Peyer's patch (tissue), 4 donors: ENCODE results near the gene FXYD7. TPM values are rescaled to one million over a fixed set of nuclear protein-coding genes. Genes with fewer than 3 reads are reported as not detected.

Experiments
- DNase-seq, 3 donors: peaks; one replicate each; pipeline ENCODE4 v3.0.0-alpha.2; 2017 to 2019
- H3K27ac ChIP-seq, 4 donors: fragments of 200-600 bp; sonication (generic); one replicate each; pipeline ENCODE4 v1.5.1; 2016 to 2019
- H3K27me3 ChIP-seq, 2 donors: fragments of 200-600 bp; sonication (generic); one replicate each; pipeline ENCODE4 v1.5.1; 2019
- H3K36me3 ChIP-seq, 3 donors: fragments of 200-600 bp; sonication (generic); one replicate each; pipeline ENCODE4 v1.5.1; 2016 to 2019
- H3K4me1 ChIP-seq, 4 donors: fragments of 200-600 bp; sonication (generic); one replicate each; pipeline ENCODE4 v1.5.1; 2016 to 2019
- H3K4me3 ChIP-seq, 4 donors: fragments of 200-600 bp; sonication (generic); 1 replicate in 3 of 4; 2 replicates in 1 of 4; pipeline ENCODE4 v1.5.1; 2016 to 2019; ENCODE audit warnings: mild to moderate bottlenecking in 1 of 4
- H3K9me3 ChIP-seq, 4 donors: fragments of 200-600 bp; sonication (generic); one replicate each; pipeline ENCODE4 v1.5.1; 2016 to 2019; ENCODE audit warnings: mild to moderate bottlenecking in 1 of 4
- CTCF ChIP-seq, 6 experiments: fragments of 450-650 bp in 4 of 6; fragments of 200-600 bp in 2 of 6; sonication (generic) in 1 of 6; IDR thresholded peaks; one replicate each; pipeline ENCODE4 v1.5.1; 2017 to 2019; ENCODE audit warnings: antibody characterized with exemption in 6 of 6, mild to moderate bottlenecking in 3 of 6, moderate library complexity in 1 of 6
- POLR2A ChIP-seq, 2 donors: fragments of 450-650 bp; IDR thresholded peaks; one replicate each; pipeline ENCODE4 v1.5.1; 2017; ENCODE audit warnings: antibody characterized with exemption in 2 of 2, mild to moderate bottlenecking in 2 of 2, moderate library complexity in 2 of 2
- total RNA-seq, 4 donors: library from RNA; depleted of rRNA; stranded (reverse); fragments of >200 nt; gene quantifications; one replicate each; pipeline ENCODE4 v1.1.0, GENCODE V29; 2016

The FXYD7 gene
- total RNA-seq, 4 donors from 2014 or later: not detected

DNA sequence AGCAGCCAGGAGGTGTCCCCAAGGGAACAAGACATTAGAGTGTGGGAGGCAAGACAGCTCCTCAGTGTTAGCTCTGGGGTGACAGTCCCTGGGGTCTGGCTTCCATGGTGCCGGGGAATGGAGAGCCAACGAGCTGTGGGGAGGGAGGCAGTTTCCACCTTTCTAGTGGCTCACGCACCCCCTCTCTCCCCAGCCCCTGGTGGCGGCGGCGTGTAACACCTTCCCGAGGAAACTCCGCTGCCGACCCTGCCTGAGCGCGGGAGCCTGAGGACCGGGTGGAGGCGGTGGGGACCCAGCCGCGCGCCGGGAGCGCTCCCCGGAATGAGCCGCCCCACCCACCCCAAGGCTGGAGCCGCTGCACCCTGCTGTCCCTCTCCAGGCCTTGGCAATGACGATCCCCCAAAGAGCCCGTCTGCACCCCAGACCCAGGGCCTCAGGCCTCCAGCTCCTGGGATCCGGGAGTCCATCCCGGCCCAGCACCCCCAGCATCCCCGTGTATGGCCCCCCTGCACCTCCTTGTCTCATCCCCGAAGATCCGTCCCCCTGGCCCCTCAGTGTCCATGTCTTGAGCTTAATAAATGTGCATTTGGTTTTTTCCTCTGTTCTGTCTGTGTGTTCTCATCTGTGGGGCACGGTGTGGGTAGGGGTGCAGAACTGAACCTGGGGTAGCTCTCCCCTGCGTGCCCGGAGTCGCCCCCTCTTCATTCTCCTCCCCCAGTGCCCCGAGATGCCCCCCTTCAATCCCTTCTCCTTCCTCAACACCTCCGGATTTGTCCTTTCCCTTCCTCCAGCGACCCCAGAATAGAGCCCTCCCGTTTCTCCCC is 10.9 kb downstream of the FXYD7 start:
- Histone ChIP-seq H3K27ac (peak overlapping the region; percentile 77 to 93 (median 89)), H3K4me3 (peak overlapping the region; percentile 66 to 84 (median 70)), H3K27me3 (peaks cover 0 to 11% of the 10 kb centered on the region in 2 donors), H3K36me3 (no peaks in the 10 kb centered on the region), H3K4me1 (peaks cover 0 to 25% (median 4%) of the 10 kb centered on the region in 4 donors), H3K9me3 (no peaks in the 10 kb centered on the region)
- DNase-seq: peak in 2 of 3 donors; percentile 73 to 79
- peak; percentile 34 to 80 (median 50) for TF ChIP-seq CTCF (IDR thresholded peaks at IDR 0.05)
- no peak for TF ChIP-seq POLR2A (IDR thresholded peaks at IDR 0.05)

DNA sequence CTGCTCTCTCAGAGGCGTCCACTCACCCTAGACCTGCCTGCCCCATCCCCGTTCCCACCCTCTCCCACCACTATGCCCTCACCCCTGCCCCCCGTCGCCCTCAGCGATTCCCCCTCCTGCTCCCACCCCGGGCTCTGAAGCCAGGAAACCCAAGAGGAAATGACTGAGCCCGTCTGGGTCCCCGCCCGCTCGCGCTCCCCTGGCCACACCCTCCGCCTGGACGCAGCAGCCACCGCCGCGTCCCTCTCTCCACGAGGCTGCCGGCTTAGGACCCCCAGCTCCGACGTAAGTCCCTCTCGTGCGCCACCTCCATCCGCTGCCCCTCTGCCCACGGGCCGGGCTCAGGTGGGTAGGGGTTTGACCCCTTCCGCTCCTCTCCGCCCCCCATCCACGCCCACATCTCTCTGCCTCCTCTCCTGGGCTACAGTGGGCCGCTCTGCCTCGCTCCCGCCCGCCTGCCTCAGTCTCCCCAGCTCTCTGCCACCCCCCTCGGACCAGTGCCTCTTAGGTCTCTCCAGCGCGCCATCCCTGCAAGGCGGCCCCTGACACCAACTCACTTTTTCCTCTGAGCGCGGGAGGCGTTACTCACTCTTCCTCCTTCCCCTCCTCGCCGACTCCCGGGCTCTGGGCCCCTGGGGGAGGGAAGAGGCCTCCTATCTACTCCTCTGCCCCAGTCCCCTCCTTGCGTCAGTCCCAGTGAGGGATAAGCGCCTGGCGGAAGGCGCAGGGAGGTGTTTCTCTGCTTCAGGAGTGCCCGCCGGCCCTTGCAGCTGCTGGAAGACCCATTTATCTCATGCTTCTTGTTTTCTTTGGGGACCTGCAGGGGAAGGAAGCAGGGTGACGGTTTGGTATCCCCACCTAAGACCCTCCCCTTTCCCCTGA is 11.7 kb downstream of the FXYD7 start, which contains the start of gene FXYD5:
Gene FXYD5, plus strand, starts transcription at position 211 of the 882 bp plus-strand sequence. CDS start 816 bp downstream, outside the sequence.
- peaks cover 0 to 25% (median 4%) of the 10 kb centered on the region in 4 donors for H3K4me1 ChIP-seq
- TF ChIP-seq POLR2A (IDR thresholded peaks at IDR 0.05) (no peak), CTCF (IDR thresholded peaks at IDR 0.05) (peak in 1 of 6 experiments; percentile 8)
- H3K27ac ChIP-seq: peak within 1 kb of the TSS; percentile 77 to 93 (median 89)
- peak within 1 kb of the TSS; percentile 66 to 84 (median 70) for H3K4me3 ChIP-seq
- H3K36me3 ChIP-seq: no peaks in the 10 kb centered on the region
- no peaks in the 10 kb centered on the region for H3K9me3 ChIP-seq
- peaks cover 0 to 11% of the 10 kb centered on the region in 2 donors for H3K27me3 ChIP-seq
- peak in 2 of 3 donors; percentile 76 to 87 for DNase-seq

DNA sequence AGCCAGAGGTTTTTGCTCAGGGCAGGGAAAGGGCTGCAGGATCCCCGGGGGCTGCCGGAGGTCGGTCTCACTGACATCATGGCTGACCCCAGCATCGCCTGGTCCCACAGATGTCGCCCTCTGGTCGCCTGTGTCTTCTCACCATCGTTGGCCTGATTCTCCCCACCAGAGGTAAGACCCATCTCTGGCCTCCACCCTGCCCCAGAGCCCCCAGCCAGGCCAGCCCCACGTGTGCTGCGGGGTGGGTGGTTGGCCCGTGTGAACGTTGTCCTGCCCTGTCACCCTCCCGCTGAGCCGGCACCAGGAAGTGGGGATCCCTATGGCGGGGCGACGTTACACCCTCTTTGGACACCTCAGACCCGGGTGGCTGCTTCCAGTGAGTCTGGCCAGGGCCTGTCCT is 12.4 kb downstream of the FXYD7 start:
- no peak for TF ChIP-seq CTCF (IDR thresholded peaks at IDR 0.05)
- TF ChIP-seq POLR2A (IDR thresholded peaks at IDR 0.05): no peak
- DNase-seq: peak in 1 of 3 donors; percentile 45
- peak overlapping the region; percentile 77 to 93 (median 89) for H3K27ac ChIP-seq
- peak overlapping the region; percentile 66 to 84 (median 70) for H3K4me3 ChIP-seq
- no peaks in the 10 kb centered on the region for H3K36me3 ChIP-seq
- peaks cover 0 to 11% of the 10 kb centered on the region in 2 donors for H3K27me3 ChIP-seq
- peaks cover 0 to 25% (median 4%) of the 10 kb centered on the region in 4 donors for H3K4me1 ChIP-seq
- no peaks in the 10 kb centered on the region for H3K9me3 ChIP-seq

DNA sequence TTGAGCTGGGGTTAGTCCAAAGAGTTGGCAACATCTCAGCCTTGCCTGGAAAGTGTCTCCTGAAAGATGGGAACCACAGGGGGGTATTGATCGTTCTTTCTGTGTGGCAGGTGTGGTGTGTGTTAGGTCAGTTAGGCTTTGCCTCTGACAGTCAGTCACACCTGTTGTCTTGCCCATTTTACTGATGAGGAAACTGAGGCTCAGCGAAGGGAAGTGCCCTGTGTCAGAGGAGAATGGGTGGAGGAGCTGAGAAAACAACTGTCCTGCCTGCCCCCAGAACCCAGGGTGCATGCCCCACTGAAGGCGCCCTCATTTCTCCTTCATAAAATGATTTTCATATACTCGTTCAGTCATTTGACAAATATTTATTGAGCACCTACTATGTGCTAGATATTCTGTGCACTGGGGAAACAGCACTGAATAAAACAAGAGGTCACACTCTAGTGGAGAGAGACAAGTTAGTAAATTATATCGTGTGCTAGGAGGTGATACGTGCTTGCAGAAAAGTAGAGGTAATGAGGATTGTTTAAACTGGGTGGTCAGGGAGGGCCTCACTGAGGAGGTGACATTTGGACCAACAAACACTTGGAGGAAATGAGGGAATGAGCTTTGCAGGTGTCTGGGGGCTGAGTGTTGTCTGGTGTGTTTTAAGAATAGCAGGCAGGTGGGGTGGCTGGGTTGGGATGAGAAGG is 13.1 kb downstream of the FXYD7 start:
- Histone ChIP-seq H3K4me1 (peaks cover 0 to 25% (median 4%) of the 10 kb centered on the region in 4 donors), H3K4me3 (peak overlapping the region; percentile 66 to 84 (median 70)), H3K27me3 (peaks cover 0 to 11% of the 10 kb centered on the region in 2 donors), H3K9me3 (no peaks in the 10 kb centered on the region), H3K27ac (peak overlapping the region in 1 of 4 donors; percentile 93), H3K36me3 (peaks cover 0 to 3% (median 0%) of the 10 kb centered on the region in 3 donors)
- TF ChIP-seq CTCF (IDR thresholded peaks at IDR 0.05): no peak
- TF ChIP-seq POLR2A (IDR thresholded peaks at IDR 0.05): no peak
- DNase-seq: no peak

GRCh38 chr19:35156673-35157014 is 13.6 kb downstream of the FXYD7 start:
- Histone ChIP-seq H3K4me1 (peaks cover 0 to 25% (median 4%) of the 10 kb centered on the region in 4 donors), H3K9me3 (no peaks in the 10 kb centered on the region), H3K27me3 (peaks cover 0 to 11% of the 10 kb centered on the region in 2 donors), H3K27ac (no peak overlapping the region), H3K4me3 (no peak overlapping the region), H3K36me3 (peaks cover 0 to 6% (median 0%) of the 10 kb centered on the region in 3 donors)
- TF ChIP-seq POLR2A (IDR thresholded peaks at IDR 0.05) (no peak), CTCF (IDR thresholded peaks at IDR 0.05) (no peak)
- DNase-seq: no peak
